HG03095 (cell line): ENCODE results near the gene GGT7.

ENCODE experiments used
- ATAC-seq: cut with Tn5 transposase; IDR thresholded peaks from one replicate; pipeline ENCODE4 v1.9.1; 2021; ENCODE audit warnings: moderate library complexity; ENCODE audit not compliant: unreplicated experiment

Gene GGT7

GRCh38 chr20:34797012-34797995 lies 75.4 kb downstream of the GGT7 start:
- ATAC-seq = no peak
